ENCODE data around the gene MFSD1. TPM values are rescaled to one million over a fixed set of nuclear protein-coding genes. Genes with fewer than 3 reads are reported as not detected.
A peak's percentile ranks its signal among the peaks of the same experiment; 100 is the strongest.

The MFSD1 gene
- total and polyA plus RNA-seq, 2 of the 4 experiments (the other 2 are of a cell fraction), result 50.4 to 64.2 TPM

DNA sequence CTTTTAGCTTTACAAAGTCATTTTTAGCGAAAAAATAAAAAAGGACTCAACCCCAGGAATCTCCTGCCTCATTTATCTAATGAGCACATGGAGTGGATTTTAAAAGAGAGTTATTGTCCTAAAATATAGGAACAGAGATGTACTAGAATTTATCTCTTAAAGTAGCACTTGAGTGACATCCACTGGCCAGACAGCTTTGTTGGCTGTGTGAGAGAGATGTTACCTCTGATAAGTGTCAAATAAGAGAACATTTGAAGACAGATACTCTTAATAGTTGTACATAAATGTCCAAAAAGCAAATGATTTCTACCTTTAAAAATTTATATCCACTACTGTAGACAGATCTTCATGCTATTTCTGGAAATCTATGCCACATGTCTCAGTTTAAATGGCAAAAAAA lies 12.3 kb upstream of the MFSD1 start:
- CTCF ChIA-PET, result interaction anchor here (0.6 to 4.1 kb wide), 20 partner anchors 9 to 545 kb away, joined by 3 to 69 read pairs (median 4); partner anchors contain the start of genes LXN and MFSD1
- Histone ChIP-seq H4K8ac (ENCODE audit: low read depth in 2 of 2, low read length in 2 of 2) (no peak overlapping the region; a peak in 1 of 4 replicates), H2BK120ac (ENCODE audit: low read depth, low read length) (no peak overlapping the region), H3K9me3 (ENCODE audit: control insufficient read depth, insufficient read depth, low read length) (peaks cover 6% of the 10 kb centered on the region), H3K56ac (ENCODE audit: extremely low read depth, insufficient read depth, low read length) (no peak overlapping the region), H3K14ac (replicated peaks; ENCODE audit: low read depth, low read length) (no peak overlapping the region), H3K27me3 (ENCODE audit: control insufficient read depth, insufficient read depth, low read length) (no peaks in the 10 kb centered on the region), H3K9me1 (ENCODE audit: insufficient read depth, low read length) (peaks cover 2% of the 10 kb centered on the region; the same call in 1 of the 2 replicates), H3K27ac (ENCODE audit: insufficient read depth, low read length) (no peak overlapping the region), H4K20me1 (ENCODE audit: insufficient read depth, low read length) (no peaks in the 10 kb centered on the region), H3K4me3 (ENCODE audit: insufficient read depth, low read depth, low read length) (no peak overlapping the region), H3K9ac (ENCODE audit: low read depth, low read length) (no peak overlapping the region), H3K79me1 (ENCODE audit: low read depth in 1 of 2, low read length in 2 of 2) (no peaks in the 10 kb centered on the region), H4K5ac (ENCODE audit: low read depth, low read length) (no peak overlapping the region; the same call in 1 of the 2 replicates), H3K4me2 (ENCODE audit: low read depth, low read length) (no peak overlapping the region), H3K23ac (ENCODE audit: low read depth, low read length) (no peak overlapping the region), H3K4me1 (ENCODE audit: control insufficient read depth, insufficient read depth, low read length) (peaks cover 7% of the 10 kb centered on the region), H2AK5ac (ENCODE audit: low read depth, low read length) (no peak overlapping the region), H2BK20ac (ENCODE audit: low read depth, low read length) (peak overlapping the region; percentile 36; the same call in 1 of the 2 replicates), H3K18ac (ENCODE audit: low read depth, low read length) (peak overlapping the region; percentile 93), H4K91ac (ENCODE audit: insufficient read depth, low read depth, low read length) (no peak overlapping the region), H3K4ac (ENCODE audit: low read depth, low read length) (no peak overlapping the region), H2AK9ac (replicated peaks; ENCODE audit: low read depth, low read length, poor library complexity) (no peak overlapping the region), H2AFZ (replicated peaks; ENCODE audit: low read length, poor library complexity) (no peak overlapping the region), H2BK15ac (ENCODE audit: low read depth, low read length) (no peak overlapping the region), H2BK5ac (ENCODE audit: low read depth, low read length, poor library complexity, severe bottlenecking) (peak overlapping the region; percentile 58), H3K36me3 (ENCODE audit: control insufficient read depth, insufficient read depth, low read length) (no peaks in the 10 kb centered on the region)
- ATAC-seq (ENCODE audit: low read depth) (peak; percentile 57), DNase-seq (peak; percentile 81)
- TF ChIP-seq, protein P1, sequence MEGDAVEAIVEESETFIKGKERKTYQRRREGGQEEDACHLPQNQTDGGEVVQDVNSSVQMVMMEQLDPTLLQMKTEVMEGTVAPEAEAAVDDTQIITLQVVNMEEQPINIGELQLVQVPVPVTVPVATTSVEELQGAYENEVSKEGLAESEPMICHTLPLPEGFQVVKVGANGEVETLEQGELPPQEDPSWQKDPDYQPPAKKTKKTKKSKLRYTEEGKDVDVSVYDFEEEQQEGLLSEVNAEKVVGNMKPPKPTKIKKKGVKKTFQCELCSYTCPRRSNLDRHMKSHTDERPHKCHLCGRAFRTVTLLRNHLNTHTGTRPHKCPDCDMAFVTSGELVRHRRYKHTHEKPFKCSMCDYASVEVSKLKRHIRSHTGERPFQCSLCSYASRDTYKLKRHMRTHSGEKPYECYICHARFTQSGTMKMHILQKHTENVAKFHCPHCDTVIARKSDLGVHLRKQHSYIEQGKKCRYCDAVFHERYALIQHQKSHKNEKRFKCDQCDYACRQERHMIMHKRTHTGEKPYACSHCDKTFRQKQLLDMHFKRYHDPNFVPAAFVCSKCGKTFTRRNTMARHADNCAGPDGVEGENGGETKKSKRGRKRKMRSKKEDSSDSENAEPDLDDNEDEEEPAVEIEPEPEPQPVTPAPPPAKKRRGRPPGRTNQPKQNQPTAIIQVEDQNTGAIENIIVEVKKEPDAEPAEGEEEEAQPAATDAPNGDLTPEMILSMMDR (conservative IDR thresholded peaks at IDR 0.05; ENCODE audit: low read depth, low read length), result peak; percentile 77
- TF ChIP-seq SMC3 (IDR thresholded peaks at IDR 0.05; ENCODE audit: low read depth, low read length) (peak; percentile 73), RAD21 (IDR thresholded peaks at IDR 0.05; ENCODE audit: low read length) (peak; percentile 73), MXI1 (IDR thresholded peaks at IDR 0.05; ENCODE audit: borderline replicate concordance, low read depth, low read length) (no peak)
- TF ChIP-seq, protein P2, sequence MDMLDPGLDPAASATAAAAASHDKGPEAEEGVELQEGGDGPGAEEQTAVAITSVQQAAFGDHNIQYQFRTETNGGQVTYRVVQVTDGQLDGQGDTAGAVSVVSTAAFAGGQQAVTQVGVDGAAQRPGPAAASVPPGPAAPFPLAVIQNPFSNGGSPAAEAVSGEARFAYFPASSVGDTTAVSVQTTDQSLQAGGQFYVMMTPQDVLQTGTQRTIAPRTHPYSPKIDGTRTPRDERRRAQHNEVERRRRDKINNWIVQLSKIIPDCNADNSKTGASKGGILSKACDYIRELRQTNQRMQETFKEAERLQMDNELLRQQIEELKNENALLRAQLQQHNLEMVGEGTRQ (IDR thresholded peaks at IDR 0.05; ENCODE audit: low read depth, low read length), result no peak
- intact Hi-C loops (cut with micrococcal nuclease) (loop anchor here (1.0 to 2.0 kb wide), 3 partner anchors 62 to 130 kb away; partner anchors contain the start of gene LXN), dilution Hi-C loops (cut with HindIII; ENCODE audit: low sequenced_read_pairs, unreplicated experiment) (no loop called here), in situ Hi-C loops (cut with MboI; ENCODE audit: low sequenced_read_pairs) (loop anchor here (25.0 kb wide), 1 partner anchor 677 kb away; the partner anchor contains the start of genes RSRC1 and SHOX2)
- BruUV-seq (replicated peaks), result no TSS peak
- no CpG with 5 or more reads among the region's 1 CpG for WGBS, 2 experiments (ENCODE audit: extremely low coverage in 2 of 2, insufficient read length in 1 of 2)
- POLR2A ChIA-PET (ENCODE audit: unreplicated experiment), result interaction anchor here (0.6 to 1.2 kb wide), 3 partner anchors 13 to 130 kb away, joined by 3 to 5 read pairs (median 4); no protein-coding TSS in a partner anchor

Data from IMR-90 (cell line).